NCI-H526 treated with DMSO at 0.1 percent for 48 hours (cell line): Measurements from ENCODE around the gene ROBO4.

Experiments used
- DNase-seq: peaks from one replicate; lab custom pipeline; 2025; lab: John Stamatoyannopoulos, UW

Gene ROBO4

DNA sequence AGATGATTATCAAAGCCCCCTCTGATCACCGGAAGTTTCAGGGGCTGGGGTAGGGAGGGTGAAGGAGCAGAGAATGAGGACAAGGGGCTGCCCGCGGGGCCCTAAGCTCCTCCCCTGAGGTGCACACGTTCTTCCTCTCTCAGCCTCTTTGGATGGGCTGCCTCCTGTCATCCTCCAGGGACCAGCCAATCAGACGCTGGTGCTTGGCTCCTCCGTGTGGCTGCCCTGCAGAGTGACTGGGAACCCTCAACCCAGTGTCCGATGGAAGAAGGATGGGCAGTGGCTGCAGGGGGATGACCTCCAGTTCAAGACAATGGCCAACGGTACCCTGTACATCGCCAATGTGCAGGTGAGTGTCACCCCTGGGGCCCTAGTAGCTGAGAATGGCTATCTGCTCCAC lies 24.9 kb downstream of the ROBO4 start:
- DNase-seq: no peak

DNA sequence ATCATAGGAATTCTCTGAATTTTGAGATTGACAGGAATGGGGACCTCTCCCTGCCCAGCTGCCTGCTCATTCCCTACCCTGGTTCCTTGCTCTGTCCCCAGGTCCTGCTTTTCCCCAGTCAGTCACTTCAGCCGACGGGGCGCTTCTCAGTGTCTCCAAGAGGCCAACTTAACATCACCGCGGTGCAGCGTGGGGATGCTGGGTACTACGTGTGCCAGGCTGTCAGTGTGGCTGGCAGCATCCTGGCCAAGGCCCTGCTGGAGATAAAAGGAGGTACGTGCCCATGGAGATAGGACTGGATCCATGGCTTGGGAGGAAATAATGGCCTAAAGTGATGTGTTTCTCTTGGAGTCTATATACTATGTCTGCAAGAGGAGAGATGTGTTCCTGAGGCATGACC lies 25.4 kb downstream of the ROBO4 start:
- DNase-seq: no peak

DNA sequence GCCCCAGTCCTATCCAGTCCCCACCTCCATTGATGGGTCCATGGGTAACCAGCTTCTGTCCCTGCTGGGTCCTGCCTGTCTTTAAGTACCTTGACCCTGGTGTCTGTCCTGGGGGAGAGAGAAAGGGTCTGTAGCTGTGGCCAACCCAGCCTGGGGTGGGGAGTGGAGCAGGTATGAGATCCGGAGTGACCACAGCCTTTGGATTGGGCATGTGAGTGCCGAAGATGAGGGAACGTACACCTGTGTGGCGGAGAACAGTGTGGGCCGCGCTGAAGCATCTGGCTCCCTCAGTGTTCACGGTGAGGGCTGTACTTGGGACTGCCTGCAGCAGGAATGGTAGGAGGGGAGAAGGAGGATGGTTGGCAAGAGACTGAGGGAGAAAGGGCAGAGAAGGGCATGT lies 27.2 kb downstream of the ROBO4 start:
- no peak for DNase-seq

DNA sequence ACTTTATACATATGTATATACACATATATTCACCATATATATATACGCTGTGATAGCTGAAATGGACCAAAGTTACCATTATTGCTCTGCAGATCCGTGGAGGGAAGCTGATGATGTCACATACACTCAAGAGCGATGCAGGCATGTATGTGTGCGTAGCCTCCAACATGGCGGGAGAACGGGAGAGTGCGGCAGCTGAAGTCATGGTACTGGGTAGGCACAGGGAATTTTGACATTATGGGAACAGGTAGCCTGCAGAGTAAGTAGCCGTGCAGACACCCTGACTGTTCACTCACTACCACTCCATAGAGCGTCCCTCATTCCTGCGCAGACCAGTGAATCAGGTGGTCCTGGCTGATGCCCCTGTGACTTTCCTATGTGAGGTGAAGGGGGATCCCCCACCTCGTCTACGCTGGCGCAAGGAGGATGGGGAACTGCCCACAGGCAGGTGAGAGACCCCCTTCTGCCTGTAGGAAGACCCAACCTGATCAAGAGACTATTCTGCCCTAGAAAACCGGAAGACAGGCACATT lies 27.7 kb downstream of the ROBO4 start:
- DNase-seq: no peak

DNA sequence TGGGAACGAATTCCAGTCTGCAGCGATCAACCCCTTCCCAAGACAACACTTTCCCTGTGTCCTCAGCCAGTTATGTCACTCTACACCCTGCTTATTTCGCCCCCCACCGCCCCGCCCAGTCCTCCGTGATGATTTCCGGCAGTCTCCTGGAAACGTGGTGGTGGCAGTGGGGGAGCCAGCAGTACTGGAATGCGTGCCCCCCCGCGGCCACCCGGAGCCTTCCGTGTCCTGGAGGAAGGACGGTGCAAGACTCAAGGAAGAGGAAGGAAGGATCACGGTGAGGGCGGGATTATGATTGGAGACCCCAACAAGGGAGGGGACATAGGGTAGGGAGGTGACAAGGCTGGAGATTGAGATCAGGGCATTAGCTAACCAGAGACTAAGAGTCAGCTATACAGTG lies 28.3 kb downstream of the ROBO4 start:
- no peak for DNase-seq

DNA sequence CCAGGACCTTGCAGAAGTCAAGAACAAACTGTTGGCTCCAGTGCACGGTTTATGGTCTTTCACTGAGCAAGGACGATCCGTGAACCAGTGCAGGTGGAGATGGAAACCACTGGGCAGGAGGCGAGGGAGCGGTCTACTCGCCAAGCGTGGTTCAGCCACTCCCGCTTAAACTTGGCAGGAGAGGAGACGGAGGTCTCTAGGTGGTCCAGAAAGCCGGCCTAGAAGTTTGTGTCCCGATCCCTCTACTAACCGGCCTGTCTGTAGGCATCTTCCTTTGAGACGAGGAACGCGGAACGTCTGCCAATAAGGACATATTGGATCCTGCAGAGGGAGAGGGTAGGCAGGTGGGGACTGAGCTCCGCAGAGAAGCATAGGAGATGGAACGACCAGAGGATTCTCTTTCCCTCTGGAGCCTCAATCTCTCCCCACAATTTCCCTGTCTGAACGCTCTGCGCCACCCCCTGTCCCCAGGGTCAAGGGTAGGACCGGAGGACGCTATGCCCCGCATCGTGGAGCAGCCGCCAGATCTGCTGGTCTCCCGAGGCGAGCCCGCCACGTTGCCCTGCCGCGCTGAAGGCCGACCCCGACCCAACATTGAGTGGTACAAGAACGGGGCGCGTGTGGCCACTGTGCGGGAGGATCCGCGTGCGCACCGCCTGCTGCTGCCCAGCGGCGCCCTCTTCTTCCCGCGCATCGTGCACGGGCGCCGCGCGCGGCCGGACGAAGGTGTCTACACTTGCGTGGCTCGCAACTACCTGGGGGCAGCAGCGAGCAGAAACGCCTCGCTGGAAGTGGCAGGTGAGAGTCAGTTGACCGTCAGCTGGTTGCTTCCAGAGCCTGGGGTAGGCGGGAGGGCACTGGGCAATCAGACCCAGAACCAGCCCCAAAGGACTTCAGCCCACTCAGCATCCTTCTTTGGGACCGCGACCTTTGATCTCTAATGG lies 29.1 kb downstream of the ROBO4 start:
- DNase-seq: peak; percentile 33

DNA sequence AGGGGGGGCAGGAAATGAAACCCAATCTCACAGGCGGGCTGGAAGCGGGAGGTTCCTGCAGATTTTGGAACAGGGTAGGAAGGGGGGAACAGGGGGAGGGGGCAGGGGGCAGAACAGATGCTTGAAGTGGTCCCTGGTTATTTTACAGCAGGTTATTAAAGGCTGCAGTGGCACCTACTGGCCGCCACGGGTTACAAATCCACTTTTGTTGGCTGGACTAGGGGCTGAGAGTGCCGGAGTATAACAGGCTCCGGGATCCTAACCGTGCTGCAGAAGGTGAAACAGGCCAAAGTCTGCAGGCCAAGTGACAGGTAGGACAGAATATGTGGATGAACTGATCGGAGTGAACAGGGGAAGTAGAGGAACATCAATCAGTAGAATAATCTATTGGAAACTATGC lies 30.0 kb downstream of the ROBO4 start:
- peak; percentile 81 for DNase-seq

DNA sequence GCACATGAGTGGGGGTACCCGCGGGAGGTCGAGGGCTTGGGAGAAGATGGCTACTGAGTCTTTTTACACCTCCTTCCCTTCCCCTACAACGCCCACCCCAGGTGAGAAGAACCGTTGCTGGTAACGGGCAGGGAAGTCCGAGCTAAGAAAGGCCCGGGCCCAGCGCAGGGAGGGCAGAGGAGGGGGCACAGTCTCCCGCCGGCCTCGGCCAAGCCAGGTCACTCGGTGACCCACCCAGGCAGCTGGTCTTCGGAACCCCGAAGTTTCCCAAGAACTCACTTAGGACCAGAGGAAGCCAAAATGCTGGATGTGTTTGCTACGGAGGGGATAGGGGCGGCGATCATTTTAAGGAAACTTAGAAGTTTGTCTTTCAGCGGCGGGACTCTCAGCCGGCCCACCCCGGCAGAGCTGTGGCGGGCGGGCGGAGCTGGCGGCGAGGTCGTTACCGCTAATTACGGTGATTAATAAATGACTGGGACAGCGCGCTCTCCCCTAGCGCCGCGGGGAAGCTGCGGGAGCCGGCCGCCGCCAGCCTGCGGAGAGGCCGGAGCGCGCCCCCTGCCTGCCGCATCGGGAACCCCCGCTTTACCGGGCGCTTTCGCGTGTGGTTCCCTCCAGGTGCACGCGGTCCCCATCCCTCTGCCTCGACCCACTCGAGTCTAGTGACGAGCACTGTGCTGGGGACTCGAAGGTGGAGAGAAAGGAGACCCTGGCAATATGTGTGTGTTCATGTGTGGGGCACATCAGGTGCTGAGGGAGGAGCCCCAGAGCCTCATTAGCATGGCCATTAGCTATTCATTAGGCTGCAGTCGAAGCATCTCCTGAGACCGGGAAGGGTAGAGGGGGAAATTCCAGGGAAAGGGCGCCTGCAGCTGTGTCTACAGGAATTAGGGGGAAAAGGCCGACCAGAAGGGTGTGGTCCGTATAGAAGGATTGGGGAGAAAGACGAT lies 31.5 kb downstream of the ROBO4 start:
- peak; percentile 67 for DNase-seq

DNA sequence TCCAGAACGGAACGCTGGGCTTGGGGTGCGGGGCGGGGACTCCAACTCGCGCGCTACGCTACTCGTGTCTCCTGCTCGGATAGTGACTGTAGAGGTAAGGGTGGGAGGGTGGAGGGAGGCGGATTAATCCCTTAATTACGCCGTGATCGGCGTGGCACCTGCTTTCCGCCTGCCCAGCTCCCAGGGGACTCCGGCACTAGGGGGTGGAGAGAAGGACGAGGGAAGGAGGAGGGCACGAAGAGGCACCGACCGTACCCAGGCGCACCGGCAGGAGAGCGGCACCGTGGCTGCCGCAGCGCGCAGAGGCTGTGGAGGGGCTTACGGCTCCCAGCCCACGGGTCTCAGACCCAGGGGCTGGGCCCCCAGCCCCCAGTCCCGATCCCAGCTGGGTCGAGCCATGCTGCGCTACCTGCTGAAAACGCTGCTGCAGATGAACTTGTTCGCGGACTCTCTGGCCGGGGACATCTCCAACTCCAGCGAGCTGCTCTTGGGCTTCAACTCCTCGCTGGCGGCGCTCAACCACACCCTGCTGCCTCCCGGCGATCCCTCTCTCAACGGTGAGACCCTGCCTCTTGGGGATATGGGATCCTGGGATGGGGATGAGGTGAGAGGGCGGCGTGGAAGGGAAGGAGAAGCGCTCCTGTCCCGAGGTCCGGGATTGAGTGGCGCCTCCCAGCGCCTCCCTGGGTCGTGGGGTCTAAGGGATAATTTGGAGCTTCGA lies 32.3 kb downstream of the ROBO4 start, which contains the start of gene ROBO3:
TSS of gene ROBO3 (plus strand) at position 252 of the 721 bp plus-strand sequence. CDS start at position 398, 146 bp downstream.
- peak; percentile 57 for DNase-seq

DNA sequence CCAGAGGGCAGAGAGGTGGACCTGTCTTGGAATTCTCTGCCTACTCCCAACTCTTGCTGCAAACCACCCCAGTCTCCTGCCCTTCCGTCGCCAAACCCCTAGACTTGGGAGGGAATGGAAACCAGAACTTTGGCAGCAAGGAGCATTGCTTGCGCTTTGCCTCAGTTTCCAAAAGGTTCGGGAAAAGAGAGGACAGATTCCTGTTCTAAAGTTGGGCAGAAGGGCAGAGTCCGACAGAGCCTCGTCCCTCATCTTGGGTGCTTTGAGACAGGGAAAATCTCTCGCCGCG lies 32.8 kb downstream of the ROBO4 start:
- DNase-seq: no peak

DNA sequence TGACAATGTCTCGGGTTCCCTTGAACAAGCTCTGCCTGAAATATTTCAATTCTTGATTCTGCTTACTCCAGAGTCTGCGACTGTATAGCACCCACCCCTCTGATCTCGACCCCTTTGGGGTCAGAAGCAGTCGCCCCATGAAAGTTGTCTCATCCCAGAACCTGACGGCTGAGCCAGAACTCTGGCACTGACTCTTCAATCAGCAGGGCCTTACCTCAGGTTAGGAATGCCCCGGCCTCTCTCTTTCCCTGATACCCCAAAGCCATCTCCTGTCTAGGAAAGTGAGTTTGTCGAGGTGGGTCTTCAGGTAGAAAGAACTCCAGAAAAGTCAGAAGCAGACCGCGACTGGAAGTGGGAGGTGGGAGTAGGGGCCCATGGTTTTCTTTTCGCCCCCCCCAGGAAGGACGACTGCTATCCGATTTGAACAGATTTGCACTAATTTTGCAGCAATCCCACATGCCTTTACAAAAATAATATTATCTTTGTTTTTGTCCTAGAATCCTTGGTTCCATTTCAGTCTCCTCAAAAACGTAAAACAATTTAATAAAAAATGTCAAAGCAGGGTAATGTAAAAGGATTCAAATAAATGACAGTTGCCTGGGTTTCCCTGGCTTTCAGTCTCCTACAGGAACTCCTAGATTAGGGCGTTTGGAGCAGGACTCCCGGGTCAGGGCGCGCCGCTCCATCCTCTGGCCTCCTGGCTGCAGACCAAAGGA lies 33.3 kb downstream of the ROBO4 start:
- no peak for DNase-seq

DNA sequence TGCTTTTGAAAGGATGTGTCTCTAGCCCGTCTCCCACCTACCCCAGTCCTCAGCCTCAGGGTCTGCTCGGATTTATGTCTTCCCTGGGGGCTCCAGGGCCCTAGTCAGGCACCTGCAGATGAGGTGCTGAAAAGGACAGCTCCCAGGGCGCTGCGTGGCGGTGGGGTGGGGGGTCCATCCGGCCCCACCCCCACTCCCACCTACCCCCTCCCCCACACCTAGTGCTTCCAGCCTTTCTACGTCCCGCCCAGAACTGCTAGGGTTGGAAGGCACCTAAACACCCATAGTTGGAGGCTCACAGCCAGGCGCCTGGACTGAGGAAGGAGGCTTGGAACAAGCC lies 33.9 kb downstream of the ROBO4 start:
- DNase-seq: no peak

DNA sequence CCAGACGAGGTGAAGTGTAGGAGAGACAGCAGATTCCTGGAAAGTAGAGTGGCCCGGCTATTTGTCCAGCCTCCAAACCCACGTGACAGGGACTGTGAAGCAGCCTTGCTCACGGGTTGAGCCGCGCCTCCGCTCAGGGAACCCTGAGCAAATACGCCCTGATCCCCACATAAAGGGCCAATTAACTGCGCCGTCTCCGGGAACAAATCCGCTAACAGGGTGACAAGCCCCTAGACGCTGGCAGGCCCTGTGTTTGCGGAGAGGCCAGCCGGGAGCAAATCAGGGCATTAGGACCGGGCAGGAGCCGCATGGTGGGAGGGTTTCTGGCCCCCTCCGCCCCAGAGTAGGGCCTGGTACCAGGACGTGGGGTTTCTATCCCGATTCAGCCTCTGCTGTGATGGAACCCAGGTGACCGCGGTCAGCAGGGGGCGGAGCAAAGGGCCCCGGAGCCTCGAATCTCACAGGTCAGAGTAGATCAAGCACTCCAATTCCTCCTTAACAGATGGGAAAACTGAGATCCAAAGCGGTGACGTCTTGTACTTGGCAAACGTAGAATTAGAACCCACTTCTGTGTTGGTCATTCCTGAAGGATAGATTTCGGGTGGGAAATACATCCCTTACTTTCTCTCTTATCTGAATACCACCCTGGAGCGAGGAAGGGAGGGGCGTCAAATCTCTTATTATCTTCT lies 34.4 kb downstream of the ROBO4 start:
- no peak for DNase-seq

DNA sequence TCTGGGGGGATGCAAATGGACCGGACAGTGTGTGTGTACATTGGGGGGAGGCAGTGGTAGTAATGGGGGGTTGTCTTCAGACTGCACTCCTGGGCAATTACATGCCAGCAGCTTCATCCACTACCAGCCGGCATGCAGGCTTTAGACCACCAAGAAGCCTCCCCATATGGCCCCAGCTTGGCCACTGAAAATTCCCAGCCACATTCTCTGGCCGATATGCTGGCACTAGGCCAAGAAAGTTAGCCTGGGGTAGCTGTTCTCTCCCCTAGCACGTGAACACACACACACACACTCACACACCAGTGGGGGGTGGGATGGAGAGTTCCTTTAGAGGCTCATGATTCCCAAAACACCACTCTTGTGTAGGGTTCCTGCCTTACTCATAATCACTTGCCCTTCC lies 36.0 kb downstream of the ROBO4 start:
- DNase-seq: no peak

DNA sequence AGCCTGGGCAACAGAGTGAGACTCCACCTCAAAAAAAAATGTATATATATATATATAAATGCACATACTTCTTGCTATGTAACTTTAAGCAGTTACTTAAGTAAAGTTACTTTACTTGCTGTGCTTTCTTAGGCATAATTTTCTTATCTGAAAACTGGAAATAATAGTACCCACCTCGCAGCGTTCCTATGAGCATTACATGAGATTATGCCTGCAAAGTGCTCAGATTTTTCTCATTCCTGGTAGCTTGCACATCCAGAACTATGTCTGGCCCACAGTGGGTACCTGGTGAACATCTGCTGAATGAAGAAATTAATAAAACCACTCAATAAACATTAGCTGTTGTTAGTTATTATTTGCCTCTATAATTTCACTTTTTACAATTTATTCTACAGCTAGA lies 38.5 kb downstream of the ROBO4 start:
- DNase-seq: no peak

DNA sequence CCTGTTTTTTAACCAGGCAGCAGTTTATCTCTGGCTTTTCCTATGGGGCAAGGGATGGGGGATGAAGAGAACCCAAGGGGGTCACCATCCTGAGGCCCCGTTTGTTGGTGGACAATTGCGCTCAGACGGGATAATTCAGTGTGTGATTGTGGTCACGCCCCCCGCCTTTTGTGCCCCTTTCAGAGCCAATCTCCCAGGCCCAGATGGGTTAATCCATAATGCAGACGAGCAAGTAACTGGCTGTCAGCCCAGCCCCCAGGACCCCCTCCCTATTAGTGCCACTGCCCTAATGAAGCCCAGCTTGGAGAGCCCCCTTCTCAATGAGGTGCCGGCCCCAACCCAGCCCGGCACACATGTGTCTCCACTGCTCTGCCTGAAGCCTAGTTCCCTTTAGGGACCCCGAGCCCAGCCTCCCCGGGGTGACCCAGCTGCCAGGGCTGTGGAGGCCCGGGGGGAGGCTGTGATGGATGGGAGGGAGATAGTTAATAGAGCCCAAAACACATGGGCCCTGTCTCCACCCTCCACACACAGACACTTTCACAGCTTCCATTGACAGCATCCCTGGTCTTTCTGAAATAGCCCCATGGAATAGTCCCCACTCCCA lies 51.5 kb downstream of the ROBO4 start:
- DNase-seq: no peak

DNA sequence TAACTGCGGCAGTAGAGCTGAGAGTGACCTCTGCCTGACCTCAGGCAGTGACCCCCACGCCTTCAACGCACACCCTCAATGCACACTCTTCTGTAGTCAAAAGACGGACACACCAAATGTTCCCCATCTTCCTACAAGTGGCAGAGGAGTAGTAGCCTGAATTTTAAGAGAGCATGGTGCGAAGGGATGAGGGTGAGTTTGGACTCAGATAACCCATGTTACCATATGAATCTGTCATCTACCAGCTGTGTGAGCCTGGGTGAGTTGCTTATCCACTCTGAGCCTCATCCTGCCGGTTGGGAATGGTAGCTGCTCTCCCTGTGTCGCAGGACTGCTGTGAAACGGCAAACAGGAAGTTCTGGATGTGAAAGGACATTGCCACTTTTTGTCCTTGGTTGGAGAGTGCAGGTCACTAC lies 53.0 kb downstream of the ROBO4 start:
- no peak for DNase-seq

DNA sequence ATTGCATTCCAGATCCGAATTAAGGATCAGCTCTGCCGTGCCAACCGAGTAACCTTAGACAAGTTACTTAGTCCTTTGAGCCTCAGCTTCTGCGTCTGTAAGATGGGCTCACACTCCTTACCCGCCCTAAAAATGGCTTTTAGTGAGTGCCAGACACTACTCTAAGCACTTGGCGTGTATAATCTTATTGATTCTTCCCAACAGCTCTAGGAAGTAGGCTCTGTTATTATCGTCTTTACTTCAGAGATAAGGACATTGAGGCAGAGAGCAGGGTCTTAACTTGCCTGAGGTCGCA lies 54.1 kb downstream of the ROBO4 start:
- DNase-seq: no peak

DNA sequence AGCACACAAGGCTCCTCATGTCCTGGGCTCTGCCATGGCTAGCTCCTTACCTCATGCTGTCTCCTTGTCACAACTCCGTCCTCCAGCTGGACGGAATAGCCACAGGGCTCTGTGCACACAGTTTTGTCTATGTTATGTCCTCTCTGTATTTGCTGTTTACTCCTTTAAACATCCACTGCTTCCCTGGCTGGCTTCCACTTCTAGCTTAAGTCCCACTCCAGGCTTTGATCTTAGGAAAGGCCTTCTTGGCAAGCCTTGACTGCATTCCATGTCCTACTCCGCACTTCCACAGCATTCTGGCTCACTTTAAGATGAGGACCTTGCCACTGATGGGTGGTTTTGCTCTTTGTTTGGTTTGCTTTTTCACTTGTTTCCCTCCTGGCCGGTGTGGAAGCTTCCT lies 55.4 kb downstream of the ROBO4 start:
- no peak for DNase-seq

DNA sequence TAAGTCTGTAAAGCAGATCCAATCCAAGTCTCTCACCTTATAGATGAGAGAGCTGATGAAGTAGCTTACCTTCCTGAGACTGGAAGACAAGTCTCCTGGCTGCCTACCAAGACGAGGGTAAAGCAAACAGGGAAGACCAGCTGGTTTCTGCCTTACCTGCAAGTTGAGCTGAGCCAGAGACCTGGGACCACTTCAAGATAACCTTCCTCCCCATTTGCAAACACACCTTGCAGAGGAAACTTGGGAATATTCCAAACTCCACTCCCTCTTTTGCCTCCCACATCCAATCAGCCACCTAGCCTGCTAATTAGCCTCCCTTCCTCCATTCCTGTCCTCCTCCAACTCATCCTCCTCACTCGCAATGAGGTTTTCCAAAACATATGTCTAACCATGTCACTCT lies 55.8 kb downstream of the ROBO4 start:
- no peak for DNase-seq

DNA sequence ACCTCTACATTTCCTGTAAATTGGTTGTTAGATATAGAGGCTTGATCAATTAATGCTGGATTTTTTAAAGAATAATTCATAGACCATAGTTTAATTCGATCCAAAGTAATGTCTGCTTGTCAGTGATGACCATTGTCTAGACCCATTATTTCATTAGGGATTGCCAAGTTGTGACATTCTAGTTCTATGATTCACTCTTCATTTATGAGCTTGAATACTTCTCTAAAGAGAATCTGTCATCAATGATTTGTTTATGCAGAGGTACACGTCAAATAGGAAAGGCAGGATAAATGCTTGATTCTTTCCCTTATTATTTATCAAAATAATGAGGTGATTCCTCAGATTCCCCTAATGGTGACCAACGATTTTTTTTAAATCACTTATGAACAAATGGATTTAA lies 56.5 kb downstream of the ROBO4 start:
- no peak for DNase-seq
